HepG2 (cell line): ENCODE measurements around the gene CABLES2. TPM values are rescaled to one million over a fixed set of nuclear protein-coding genes. Genes with fewer than 3 reads are reported as not detected.

Experiments
- ATAC-seq: fragments of 200-7000 bp; cut with Tn5 transposase; 3 replicates; pipeline ENCODE4 v1.9.1; 2020; ENCODE audit warnings: mild to moderate bottlenecking, moderate library complexity
- BruUV-seq: library from RNA; stranded (reverse); fragments of 400-500 nt; replicated peaks from 2 replicates; lab custom pipeline; 2021; lab: Mats Ljungman, UMichigan
- CTCF ChIA-PET: fragments of 300-600 bp; formaldehyde crosslinking; extraction: SDS; loops from one replicate; lab custom pipeline; 2021; ENCODE audit warnings: low total read pairs, inconsistent platforms, low intra/inter-chr PET ratio; lab: Yijun Ruan, JAX
- POLR2A ChIA-PET: fragments of 350-600 bp; sonication (Branson Sonifier 250); formaldehyde crosslinking; loops from one replicate; lab custom pipeline; 2020; ENCODE audit warnings: antibody characterized with exemption, inconsistent platforms; lab: Yijun Ruan, JAX
- DNase-seq: peaks from one replicate; pipeline ENCODE4 v3.0.0-alpha.2; 2015; ENCODE audit warnings: low spot score
- FAIRE-seq: peaks from 3 replicates; lab custom pipeline; 2011; peaks lifted over from hg19 to GRCh38; lab: Jason Lieb, UNC
- H2AFZ ChIP-seq: one replicate; pipeline ENCODE4 v1.6.1; 2011; ENCODE audit warnings: low read length, inconsistent platforms
- H3K27ac ChIP-seq: fragments of 300-600 bp; 3 replicates; pipeline ENCODE4 v1.8.0; 2011; ENCODE audit warnings: mixed run types, mild to moderate bottlenecking, mixed read lengths, low read length, inconsistent platforms; ENCODE audit not compliant: insufficient read depth; ENCODE audit errors: extremely low read length
- H3K27me3 ChIP-seq, 2 experiments: fragments of 200-600 bp in 1 of 2; 2 replicates in 1 of 2; 3 replicates in 1 of 2; pipeline versions ENCODE4 v1.6.0 to v1.8.0; 2011; ENCODE audit warnings: low read length in 2 of 2, mild to moderate bottlenecking in 2 of 2, moderate library complexity in 2 of 2, inconsistent platforms in 1 of 2; ENCODE audit not compliant: insufficient read depth in 2 of 2, control insufficient read depth in 1 of 2
- H3K36me3 ChIP-seq, 2 experiments: fragments of 200-600 bp in 1 of 2; replicated peaks in 1 of 2; 2 replicates in 1 of 2; 3 replicates in 1 of 2; pipeline versions ENCODE4 v1.5.1 to v1.8.0; 2011; ENCODE audit warnings: low read length in 2 of 2, inconsistent platforms in 1 of 2; ENCODE audit not compliant: insufficient read depth in 2 of 2, control insufficient read depth in 1 of 2
- H3K4me1 ChIP-seq: 2 replicates; pipeline ENCODE4 v1.5.1; 2012; ENCODE audit warnings: low read length, inconsistent platforms; ENCODE audit not compliant: insufficient read depth
- H3K4me2 ChIP-seq: 2 replicates; pipeline ENCODE4 v1.6.0; 2011; ENCODE audit warnings: low read depth, low read length, inconsistent platforms
- H3K4me3 ChIP-seq, 3 experiments: fragments of 200-600 bp in 1 of 3; sonication (generic), shearing (Covaris generic) in 1 of 3; replicated peaks in 1 of 3; 2 replicates each; pipeline ENCODE4 v1.5.1; 2011 to 2016; ENCODE audit warnings: low read length in 3 of 3, inconsistent platforms in 2 of 3, low read depth in 2 of 3, mild to moderate bottlenecking in 2 of 3, control low read depth in 1 of 3, mixed read lengths in 1 of 3; ENCODE audit not compliant: insufficient read depth in 1 of 3
- H3K79me2 ChIP-seq: one replicate; pipeline ENCODE4 v1.6.1; 2011; ENCODE audit warnings: low read length, inconsistent platforms; ENCODE audit not compliant: insufficient read depth
- H3K9ac ChIP-seq: 2 replicates; pipeline ENCODE4 v1.6.0; 2011; ENCODE audit warnings: mild to moderate bottlenecking, low read depth, low read length, inconsistent platforms; ENCODE audit not compliant: insufficient read depth
- H3K9me3 ChIP-seq: 2 replicates; pipeline ENCODE4 v1.5.1; 2012; ENCODE audit warnings: mild to moderate bottlenecking, low read length
- H4K20me1 ChIP-seq: 2 replicates; pipeline ENCODE4 v1.6.0; 2011; ENCODE audit warnings: inconsistent platforms, mild to moderate bottlenecking, low read length, moderate library complexity; ENCODE audit not compliant: insufficient read depth
- AGO2 ChIP-seq: fragments of 200-400 bp; formaldehyde crosslinking; optimal IDR thresholded peaks from 2 replicates; pipeline ENCODE3; 2017; ENCODE audit warnings: mild to moderate bottlenecking, low read depth, low read length, moderate library complexity
- DNMT1 ChIP-seq: sonication (generic); formaldehyde crosslinking; IDR thresholded peaks from 2 replicates; pipeline ENCODE4 v1.5.1; 2020; ENCODE audit warnings: mild to moderate bottlenecking, missing genetic modification reagents
- HOMEZ ChIP-seq: IDR thresholded peaks from 2 replicates; pipeline ENCODE4 v1.6.1; 2016; ENCODE audit warnings: low read depth
- HOXA3 ChIP-seq: sonication (generic); formaldehyde crosslinking; IDR thresholded peaks from 2 replicates; pipeline ENCODE4 v1.5.0; 2020; ENCODE audit warnings: missing genetic modification reagents
- KDM5B ChIP-seq: sonication (generic); formaldehyde crosslinking; IDR thresholded peaks from 2 replicates; pipeline ENCODE4 v1.4.0; 2020; ENCODE audit warnings: missing genetic modification reagents, mild to moderate bottlenecking, borderline replicate concordance
- MED8 ChIP-seq: sonication (generic); formaldehyde crosslinking; IDR thresholded peaks from 2 replicates; pipeline ENCODE4 v1.8.1; 2023; ENCODE audit warnings: mild to moderate bottlenecking, missing genetic modification reagents; ENCODE audit not compliant: insufficient replicate concordance
- SATB2 ChIP-seq: sonication (generic); formaldehyde crosslinking; IDR thresholded peaks from 2 replicates; pipeline ENCODE4 v1.5.0; 2020; ENCODE audit warnings: missing genetic modification reagents
- SP140L ChIP-seq: sonication (generic); formaldehyde crosslinking; IDR thresholded peaks from 2 replicates; pipeline ENCODE4 v1.4.0; 2020; ENCODE audit warnings: missing genetic modification reagents, borderline replicate concordance
- TP53 ChIP-seq: sonication (generic); formaldehyde crosslinking; conservative IDR thresholded peaks from 2 replicates; pipeline ENCODE4 v1.4.0; 2020; ENCODE audit warnings: missing genetic modification reagents
- ZHX1 ChIP-seq: sonication (generic); formaldehyde crosslinking; IDR thresholded peaks from 2 replicates; pipeline ENCODE4 v1.8.1; 2022; ENCODE audit warnings: low read depth, mild to moderate bottlenecking, missing genetic modification reagents
- ZMYM3 ChIP-seq: sonication (generic); formaldehyde crosslinking; IDR thresholded peaks from 2 replicates; pipeline ENCODE4 v1.5.1; 2020; ENCODE audit warnings: mild to moderate bottlenecking, missing genetic modification reagents
- ZNF605 ChIP-seq: sonication (generic); formaldehyde crosslinking; IDR thresholded peaks from 2 replicates; pipeline ENCODE4 v1.8.0; 2022; ENCODE audit warnings: mild to moderate bottlenecking, missing genetic modification reagents
- ZNF619 ChIP-seq: sonication (generic); formaldehyde crosslinking; IDR thresholded peaks from 2 replicates; pipeline ENCODE4 v1.4.0; 2020; ENCODE audit warnings: mild to moderate bottlenecking, missing genetic modification reagents
- ZNF773 ChIP-seq: sonication (generic); formaldehyde crosslinking; IDR thresholded peaks from 2 replicates; pipeline ENCODE4 v1.4.0; 2020; ENCODE audit warnings: missing genetic modification reagents, borderline replicate concordance
- ZNF780A ChIP-seq: sonication (generic); formaldehyde crosslinking; IDR thresholded peaks from 2 replicates; pipeline ENCODE4 v1.8.0; 2022; ENCODE audit warnings: mild to moderate bottlenecking, missing genetic modification reagents, moderate library complexity
- WGBS: methylation state at CpG from one replicate; pipeline ENCODE4 v1.1.6; 2017; ENCODE audit warnings: low lambda C conversion rate; 5-methylcytosine and 5-hydroxymethylcytosine counted together
- in situ Hi-C: cut with HindIII; loops from 2 replicates; pipeline ENCODE4 v1.10.0; 2017; ENCODE audit warnings: low pct_unique_long_range_greater_than_20kb; ENCODE audit not compliant: extremely low pct_ligation_motif_present
- intact Hi-C: fragments of 100-400 bp; cut with micrococcal nuclease; formaldehyde crosslinking; loops from one replicate; pipeline ENCODE4 v1.10.0; 2022; ENCODE audit not compliant: unreplicated experiment
- polyA plus RNA-seq, 8 experiments: library from polyadenylated mRNA; depleted of rRNA in 3 of 8; stranded (reverse) in 7 of 8; unstranded in 1 of 8; fragments of >200 nt; fragmentation: Illumina TruSeq in 4 of 8; extraction: Trizol in 4 of 8; gene quantifications; 2 replicates each; pipeline versions ENCODE4 v1.2.1 to v1.2.3, GENCODE V29; 2011 to 2016; ENCODE audit warnings: low read depth in 4 of 8, missing spikeins in 1 of 8, mixed read lengths in 1 of 8; ENCODE audit not compliant: insufficient read depth in 1 of 8
- total RNA-seq, 5 experiments: library from RNA; depleted of rRNA; stranded (reverse); fragments of >200 nt; fragmentation: Illumina TruSeq; extraction: Trizol; gene quantifications; 2 replicates each; pipeline ENCODE4 v1.2.3, GENCODE V29; 2016; ENCODE audit warnings: low read depth in 1 of 5

Gene CABLES2
- total and polyA plus RNA-seq, 2 of the 13 experiments (the other 11 are each of a cell fraction or from before 2014, with no cell fraction given), result 5.2 to 9.7 TPM

- H3K9me3 ChIP-seq, result no peaks in the 10 kb centered on the region
- TF ChIP-seq DNMT1, result no peak
- TF ChIP-seq KDM5B (CRISPR knock-in tag), result no peak
- TF ChIP-seq ZHX1 (CRISPR knock-in tag), result no peak
- no peak for TF ChIP-seq ZNF619
- no peak for TF ChIP-seq SP140L (CRISPR knock-in tag)
- TF ChIP-seq ZNF780A, result no peak
- no peak for TF ChIP-seq SATB2 (CRISPR knock-in tag)
- TF ChIP-seq HOXA3 (CRISPR knock-in tag), result no peak
- TF ChIP-seq ZNF605, result no peak
- no peak for TF ChIP-seq AGO2
- no peak for TF ChIP-seq ZNF773 (CRISPR knock-in tag)
- no peak for TF ChIP-seq TP53 (CRISPR knock-in tag)
- TF ChIP-seq HOMEZ, result no peak
- no peak for TF ChIP-seq ZMYM3 (CRISPR knock-in tag)
- TF ChIP-seq MED8 (CRISPR knock-in tag), result no peak
- ATAC-seq (no peak), FAIRE-seq (no peak), DNase-seq (no peak)
- H2AFZ ChIP-seq, result no peak overlapping the region
- no peak overlapping the region for H3K4me3 ChIP-seq
- H3K36me3 ChIP-seq, result no peaks in the 10 kb centered on the region
- peaks cover 17% of the 10 kb centered on the region for H3K4me1 ChIP-seq
- POLR2A ChIA-PET, result no interaction called here
- H4K20me1 ChIP-seq, result no peaks in the 10 kb centered on the region
- WGBS, result 45% methylated on average over 38 of the region's 43 CpGs
- H3K27me3 ChIP-seq, result peaks cover 19 to 65% of the 10 kb centered on the region in 2 experiments; a peak in 4 of 5 replicates
- no peak overlapping the region for H3K4me2 ChIP-seq
- no peak overlapping the region for H3K9ac ChIP-seq
- intact Hi-C loops (no loop called here), in situ Hi-C loops (no loop called here)
- CTCF ChIA-PET, result no interaction called here
- no peak overlapping the region for H3K27ac ChIP-seq
- H3K79me2 ChIP-seq, result no peaks in the 10 kb centered on the region
- BruUV-seq, result no TSS peak
Observed at GRCh38 chr20:62416651-62417637, 9.9 kb upstream of the CABLES2 start.
